Fibroblast of mammary gland (primary cell): ENCODE measurements around the gene SORBS1.

Experiments
- DNase-seq: peaks from one replicate; pipeline ENCODE4 v3.0.0-alpha.2; 2010; ENCODE audit warnings: low read depth
- H3K4me3 ChIP-seq: 2 replicates; pipeline ENCODE4 v1.5.1; 2011; ENCODE audit warnings: low read depth, mild to moderate bottlenecking, low read length, moderate library complexity; ENCODE audit not compliant: control insufficient read depth
- TF ChIP-seq, protein P1 (sequence below): conservative IDR thresholded peaks from 2 replicates; pipeline ENCODE4 v1.5.1; 2011; ENCODE audit warnings: low read depth, low read length, inconsistent platforms; ENCODE audit not compliant: control insufficient read depth, insufficient read depth

The SORBS1 gene

DNA sequence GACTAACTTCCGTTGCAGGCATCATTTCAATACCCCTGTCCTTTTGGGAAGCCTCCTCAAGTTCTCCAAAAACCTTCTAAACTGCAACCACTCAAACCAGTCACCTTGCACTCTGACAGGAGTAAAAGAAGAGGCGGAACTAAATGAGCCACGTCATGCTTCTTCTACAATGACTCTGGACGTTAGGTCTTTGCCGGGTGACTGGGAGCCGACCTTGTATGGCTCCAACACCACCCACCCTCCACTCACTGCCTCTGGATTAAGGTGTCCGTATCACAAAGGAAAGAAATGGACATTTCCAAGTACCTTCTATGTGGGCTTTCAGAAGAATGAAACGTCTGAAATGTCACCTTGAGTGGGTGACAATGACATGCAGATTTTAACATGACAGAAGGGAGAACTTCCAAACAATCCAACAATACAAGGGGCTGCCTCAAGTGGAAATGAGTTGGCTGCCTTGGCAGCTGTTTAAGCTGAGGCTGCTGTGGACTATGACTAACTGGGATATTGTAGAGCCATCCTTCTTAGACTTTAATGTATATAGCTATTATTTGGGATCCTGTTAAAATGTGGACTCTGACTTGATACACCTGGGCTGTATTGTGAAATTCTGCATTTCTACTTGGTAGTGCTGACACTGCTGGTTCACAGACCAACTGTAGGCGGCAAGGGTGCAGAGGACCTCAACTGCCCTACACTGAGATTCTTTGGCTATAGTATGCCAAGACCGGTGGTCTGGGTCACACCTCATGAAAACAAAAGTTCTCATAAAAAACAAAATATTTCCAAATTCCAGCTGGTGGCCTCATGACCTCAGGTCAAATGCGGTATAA lies 236.5 kb downstream of the SORBS1 start:
- DNase-seq = no peak
- TF ChIP-seq, protein P1, sequence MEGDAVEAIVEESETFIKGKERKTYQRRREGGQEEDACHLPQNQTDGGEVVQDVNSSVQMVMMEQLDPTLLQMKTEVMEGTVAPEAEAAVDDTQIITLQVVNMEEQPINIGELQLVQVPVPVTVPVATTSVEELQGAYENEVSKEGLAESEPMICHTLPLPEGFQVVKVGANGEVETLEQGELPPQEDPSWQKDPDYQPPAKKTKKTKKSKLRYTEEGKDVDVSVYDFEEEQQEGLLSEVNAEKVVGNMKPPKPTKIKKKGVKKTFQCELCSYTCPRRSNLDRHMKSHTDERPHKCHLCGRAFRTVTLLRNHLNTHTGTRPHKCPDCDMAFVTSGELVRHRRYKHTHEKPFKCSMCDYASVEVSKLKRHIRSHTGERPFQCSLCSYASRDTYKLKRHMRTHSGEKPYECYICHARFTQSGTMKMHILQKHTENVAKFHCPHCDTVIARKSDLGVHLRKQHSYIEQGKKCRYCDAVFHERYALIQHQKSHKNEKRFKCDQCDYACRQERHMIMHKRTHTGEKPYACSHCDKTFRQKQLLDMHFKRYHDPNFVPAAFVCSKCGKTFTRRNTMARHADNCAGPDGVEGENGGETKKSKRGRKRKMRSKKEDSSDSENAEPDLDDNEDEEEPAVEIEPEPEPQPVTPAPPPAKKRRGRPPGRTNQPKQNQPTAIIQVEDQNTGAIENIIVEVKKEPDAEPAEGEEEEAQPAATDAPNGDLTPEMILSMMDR = no peak
- H3K4me3 ChIP-seq = no peak overlapping the region

GRCh38 chr10:95321554-95322301 lies 239.4 kb downstream of the SORBS1 start:
- TF ChIP-seq, protein P1 = no peak
- H3K4me3 ChIP-seq = no peak overlapping the region
- DNase-seq = no peak

- TF ChIP-seq, protein P1 = no peak
- no peak overlapping the region for H3K4me3 ChIP-seq
- no peak for DNase-seq
Measured at GRCh38 chr10:95319239-95319638, 241.9 kb downstream of the SORBS1 start.

GRCh38 chr10:95315509-95315908 lies 245.7 kb downstream of the SORBS1 start:
- no peak for DNase-seq
- TF ChIP-seq, protein P1 = no peak
- no peak overlapping the region for H3K4me3 ChIP-seq

DNA sequence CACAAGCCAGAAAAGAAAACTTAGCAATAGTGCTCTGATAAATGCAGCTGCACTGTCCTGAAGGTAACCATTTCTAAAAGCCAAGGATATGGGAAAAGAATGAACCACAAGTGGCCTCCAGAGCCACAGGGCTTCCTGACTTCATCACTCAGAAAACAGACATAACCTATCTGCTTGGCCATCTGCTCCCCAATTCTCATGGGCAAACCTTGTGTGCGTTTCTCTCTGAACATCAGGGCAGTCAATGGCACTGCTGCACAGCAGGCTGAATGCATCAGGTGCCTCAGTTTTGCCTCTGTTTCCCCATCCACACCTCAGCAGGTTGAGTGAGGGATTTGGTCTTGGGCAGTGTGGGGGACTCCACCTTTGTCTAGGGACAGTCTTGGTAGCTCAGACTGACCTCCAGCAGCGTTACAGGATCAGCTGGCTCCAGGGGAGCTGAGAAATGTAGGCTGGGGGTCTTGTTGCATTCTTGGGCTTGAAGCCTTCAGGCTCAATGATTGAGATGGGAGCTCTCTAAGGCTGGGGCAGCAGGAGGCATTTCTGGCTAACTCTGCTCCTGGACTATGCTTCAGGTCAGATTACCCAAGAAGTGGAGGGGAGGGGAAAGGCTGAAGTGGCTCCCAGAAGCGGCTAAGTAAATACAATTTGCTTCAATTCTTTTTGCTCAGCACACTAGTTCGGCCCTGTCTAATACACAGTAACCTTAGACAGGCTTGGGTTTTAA lies 246.8 kb downstream of the SORBS1 start:
- no peak for DNase-seq
- TF ChIP-seq, protein P1 = no peak
- H3K4me3 ChIP-seq = no peak overlapping the region

DNA sequence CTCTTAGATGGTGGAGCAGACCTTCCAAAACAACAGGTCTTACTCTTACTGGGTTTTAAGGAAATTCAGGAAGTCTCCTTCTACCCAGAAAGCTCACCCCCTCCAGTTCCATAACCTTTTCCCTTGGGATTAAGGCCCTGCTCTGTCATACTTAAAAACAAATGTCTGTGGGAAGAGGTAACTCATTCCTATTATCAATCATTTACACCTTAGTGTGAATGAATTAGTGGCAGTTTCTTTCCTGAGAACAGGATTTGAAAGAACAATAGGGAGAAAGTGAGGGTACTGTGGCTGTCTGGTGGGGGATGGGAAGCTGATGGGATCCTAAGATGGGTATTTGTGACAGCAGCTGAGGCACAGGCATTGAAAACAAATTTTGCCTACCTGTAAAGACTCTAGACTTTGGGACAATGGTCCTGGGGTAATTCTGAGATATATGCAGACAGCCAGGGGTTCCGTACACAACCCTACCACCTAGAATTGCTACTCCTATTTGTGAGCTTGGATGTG lies 248.1 kb downstream of the SORBS1 start:
- H3K4me3 ChIP-seq = no peak overlapping the region
- TF ChIP-seq, protein P1 = no peak
- no peak for DNase-seq
